GM21576 (cell line): ENCODE measurements around the gene KRTAP5-1.

Source experiments
- ATAC-seq: cut with Tn5 transposase; IDR thresholded peaks from one replicate; pipeline ENCODE4 v1.9.1; 2021; ENCODE audit warnings: mild to moderate bottlenecking, moderate library complexity; ENCODE audit not compliant: unreplicated experiment

The KRTAP5-1 gene

GRCh38 chr11:1561955-1562354 lies 23.1 kb downstream of the KRTAP5-1 start:
- ATAC-seq = no peak

GRCh38 chr11:1561266-1561665 lies 23.8 kb downstream of the KRTAP5-1 start:
- ATAC-seq = no peak

- no peak for ATAC-seq
These were observed 24.3 kb downstream of the KRTAP5-1 start for GRCh38 chr11:1560649-1561251.

GRCh38 chr11:1560002-1560648 lies 25.0 kb downstream of the KRTAP5-1 start:
- ATAC-seq = no peak

GRCh38 chr11:1559111-1559951 lies 25.8 kb downstream of the KRTAP5-1 start:
- no peak for ATAC-seq

- ATAC-seq = no peak
These were observed 26.3 kb downstream of the KRTAP5-1 start for GRCh38 chr11:1558775-1559110.

GRCh38 chr11:1557904-1558774 lies 26.9 kb downstream of the KRTAP5-1 start:
- ATAC-seq = no peak

- no peak for ATAC-seq
These were observed 27.8 kb downstream of the KRTAP5-1 start for GRCh38 chr11:1557051-1557884.

- no peak for ATAC-seq
These were observed 28.7 kb downstream of the KRTAP5-1 start for GRCh38 chr11:1556278-1556902.

- ATAC-seq = no peak
These were observed 29.4 kb downstream of the KRTAP5-1 start for GRCh38 chr11:1555713-1556153.

- no peak for ATAC-seq
These were observed 29.9 kb downstream of the KRTAP5-1 start for GRCh38 chr11:1554981-1555712.

- ATAC-seq = no peak
These were observed 31.1 kb downstream of the KRTAP5-1 start for GRCh38 chr11:1553808-1554594.

GRCh38 chr11:1549338-1550330 lies 35.4 kb downstream of the KRTAP5-1 start:
- no peak for ATAC-seq

GRCh38 chr11:1548221-1549070 lies 36.6 kb downstream of the KRTAP5-1 start:
- ATAC-seq = no peak

- no peak for ATAC-seq
These were observed 37.5 kb downstream of the KRTAP5-1 start for GRCh38 chr11:1547467-1548098.
